SK-N-SH treated with all-trans-retinoic acid at 6 μM for 48 hours (cell line): ENCODE measurements around the gene SPOCK1.
"Not testable (repeated sequence)": the region's sequence is repeated elsewhere in the genome, so short reads cannot be mapped to it uniquely, and the experiment has no call there.

Source experiments
- ATAC-seq: fragments of 200-7000 bp; cut with Tn5 transposase; 3 replicates; pipeline ENCODE4 v1.9.1; 2020; ENCODE audit warnings: mild to moderate bottlenecking, moderate library complexity
- ARNTL ChIP-seq: fragments of 450-650 bp; formaldehyde crosslinking; IDR thresholded peaks from 2 replicates; pipeline ENCODE4 v1.5.0; 2020; ENCODE audit warnings: low read depth, mild to moderate bottlenecking, moderate library complexity, borderline replicate concordance
- BACH2 ChIP-seq: fragments of 250-450 bp; sonication (Bioruptor Pico); IDR thresholded peaks from 2 replicates; pipeline ENCODE4 v1.9.0; 2021; ENCODE audit warnings: mild to moderate bottlenecking, borderline replicate concordance
- CREB5 ChIP-seq: fragments of 250-450 bp; sonication (Bioruptor Pico); IDR thresholded peaks from 2 replicates; pipeline ENCODE4 v1.5.1; 2020; ENCODE audit warnings: low read depth, mild to moderate bottlenecking, moderate library complexity
- CSDC2 ChIP-seq: fragments of 250-450 bp; sonication (Bioruptor Pico); IDR thresholded peaks from 2 replicates; pipeline ENCODE4 v1.5.0; 2020; ENCODE audit warnings: mild to moderate bottlenecking, moderate library complexity
- GLIS3 ChIP-seq: fragments of 250-450 bp; sonication (Bioruptor Pico); IDR thresholded peaks from 2 replicates; pipeline ENCODE4 v1.5.0; 2020; ENCODE audit warnings: mild to moderate bottlenecking, moderate library complexity
- ISL1 ChIP-seq: fragments of 250-450 bp; sonication (Bioruptor Pico); IDR thresholded peaks from 2 replicates; pipeline ENCODE4 v2.1.2; 2022; ENCODE audit warnings: mild to moderate bottlenecking, moderate library complexity
- PATZ1 ChIP-seq: fragments of 250-450 bp; sonication (Bioruptor Pico); IDR thresholded peaks from 2 replicates; pipeline ENCODE4 v1.8.0; 2020; ENCODE audit warnings: mild to moderate bottlenecking, moderate library complexity, borderline replicate concordance
- PPARA ChIP-seq: fragments of 250-450 bp; sonication (Bioruptor Pico); IDR thresholded peaks from 2 replicates; pipeline ENCODE4 v1.5.0; 2020; ENCODE audit warnings: mild to moderate bottlenecking, borderline replicate concordance
- RARB ChIP-seq: fragments of 250-450 bp; sonication (Bioruptor Pico); IDR thresholded peaks from 2 replicates; pipeline ENCODE4 v1.8.0; 2021; ENCODE audit warnings: mild to moderate bottlenecking, moderate library complexity
- TCF4 ChIP-seq: fragments of 250-450 bp; sonication (Bioruptor Pico); IDR thresholded peaks from 2 replicates; pipeline ENCODE4 v1.8.0; 2021; ENCODE audit warnings: mild to moderate bottlenecking, moderate library complexity, borderline replicate concordance
- TSHZ2 ChIP-seq: fragments of 250-450 bp; sonication (Bioruptor Pico); IDR thresholded peaks from 2 replicates; pipeline ENCODE4 v1.5.0; 2020; ENCODE audit warnings: mild to moderate bottlenecking, moderate library complexity
- ZC3H10 ChIP-seq: fragments of 250-450 bp; sonication (Bioruptor Pico); IDR thresholded peaks from 2 replicates; pipeline ENCODE4 v1.5.1; 2021; ENCODE audit warnings: mild to moderate bottlenecking, moderate library complexity
- ZFP3 ChIP-seq: fragments of 250-450 bp; sonication (Bioruptor Pico); IDR thresholded peaks from 2 replicates; pipeline ENCODE4 v1.5.0; 2020; ENCODE audit warnings: mild to moderate bottlenecking, moderate library complexity
- ZNF565 ChIP-seq: fragments of 450-650 bp; formaldehyde crosslinking; conservative IDR thresholded peaks from 2 replicates; pipeline ENCODE4 v1.5.0; 2020; ENCODE audit warnings: low read depth, mild to moderate bottlenecking, moderate library complexity
- ZNF70 ChIP-seq: fragments of 450-650 bp; formaldehyde crosslinking; IDR thresholded peaks from 2 replicates; pipeline ENCODE4 v1.5.0; 2020; ENCODE audit warnings: mild to moderate bottlenecking, moderate library complexity

SPOCK1 gene

GRCh38 chr5:137498736-137499505, at the start of gene SPOCK1:
TSS of gene SPOCK1 (minus strand) at chr5:137499326.
- TF ChIP-seq TSHZ2 (CRISPR knock-in tag), result no peak
- ATAC-seq, result peak; percentile 98

- no peak for ATAC-seq
- TF ChIP-seq PATZ1 (CRISPR knock-in tag) (no peak), ZNF565 (CRISPR knock-in tag) (no peak), CSDC2 (no peak), CREB5 (no peak), GLIS3 (CRISPR knock-in tag) (no peak), TCF4 (CRISPR knock-in tag) (no peak), ARNTL (CRISPR knock-in tag) (no peak), ZFP3 (CRISPR knock-in tag) (no peak), RARB (CRISPR knock-in tag) (no peak), TSHZ2 (CRISPR knock-in tag) (no peak)
Measured at GRCh38 chr5:137545956-137546355, 46.8 kb upstream of the SPOCK1 start.

- ATAC-seq, result not testable (repeated sequence)
Measured at GRCh38 chr5:137535449-137535848, 36.3 kb upstream of the SPOCK1 start.

GRCh38 chr5:137533963-137534362, 34.8 kb upstream of the SPOCK1 start:
- no peak for ATAC-seq
- no peak for TF ChIP-seq RARB (CRISPR knock-in tag)
- TF ChIP-seq ZNF70 (CRISPR knock-in tag), result no peak

- no peak for ATAC-seq
- TF ChIP-seq TSHZ2 (CRISPR knock-in tag), result no peak
- no peak for TF ChIP-seq ZFP3 (CRISPR knock-in tag)
- no peak for TF ChIP-seq CSDC2
- TF ChIP-seq ZC3H10, result no peak
- no peak for TF ChIP-seq ZNF70 (CRISPR knock-in tag)
- TF ChIP-seq ISL1, result no peak
- TF ChIP-seq BACH2 (CRISPR knock-in tag), result no peak
- TF ChIP-seq PPARA (CRISPR knock-in tag), result no peak
- no peak for TF ChIP-seq RARB (CRISPR knock-in tag)
- TF ChIP-seq TCF4 (CRISPR knock-in tag), result no peak
Measured at GRCh38 chr5:137531266-137531665, 32.1 kb upstream of the SPOCK1 start.
